GM18502 (cell line): ENCODE data around the gene NGLY1.

Source experiments
- ATAC-seq: cut with Tn5 transposase; IDR thresholded peaks from one replicate; pipeline ENCODE4 v1.9.1; 2021; ENCODE audit warnings: mild to moderate bottlenecking; ENCODE audit not compliant: unreplicated experiment, poor library complexity

The NGLY1 gene

GRCh38 chr3:25713341-25713985 lies 69.8 kb downstream of the NGLY1 start:
- ATAC-seq: no peak

- ATAC-seq: no peak
Measured at GRCh38 chr3:25711090-25711489, 72.2 kb downstream of the NGLY1 start.

DNA sequence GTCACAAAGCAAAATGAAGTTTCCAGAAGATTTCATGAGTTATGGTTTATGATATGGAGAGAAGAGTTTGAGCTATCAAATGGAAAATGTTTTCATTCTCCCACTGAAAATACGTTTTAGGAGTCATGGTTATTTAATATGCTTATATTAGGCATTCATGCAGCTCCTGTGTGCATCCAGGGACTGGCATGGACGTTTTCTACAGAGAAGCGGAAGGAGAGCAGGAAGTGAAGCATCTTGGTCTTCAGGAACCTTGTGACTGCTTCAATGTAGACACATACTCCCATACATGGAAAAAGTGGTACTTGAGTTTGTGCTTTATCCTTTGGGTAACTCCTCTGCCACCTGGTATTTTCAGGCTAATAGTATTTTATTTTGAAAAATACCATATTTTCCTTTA lies 75.2 kb downstream of the NGLY1 start:
- no peak for ATAC-seq

DNA sequence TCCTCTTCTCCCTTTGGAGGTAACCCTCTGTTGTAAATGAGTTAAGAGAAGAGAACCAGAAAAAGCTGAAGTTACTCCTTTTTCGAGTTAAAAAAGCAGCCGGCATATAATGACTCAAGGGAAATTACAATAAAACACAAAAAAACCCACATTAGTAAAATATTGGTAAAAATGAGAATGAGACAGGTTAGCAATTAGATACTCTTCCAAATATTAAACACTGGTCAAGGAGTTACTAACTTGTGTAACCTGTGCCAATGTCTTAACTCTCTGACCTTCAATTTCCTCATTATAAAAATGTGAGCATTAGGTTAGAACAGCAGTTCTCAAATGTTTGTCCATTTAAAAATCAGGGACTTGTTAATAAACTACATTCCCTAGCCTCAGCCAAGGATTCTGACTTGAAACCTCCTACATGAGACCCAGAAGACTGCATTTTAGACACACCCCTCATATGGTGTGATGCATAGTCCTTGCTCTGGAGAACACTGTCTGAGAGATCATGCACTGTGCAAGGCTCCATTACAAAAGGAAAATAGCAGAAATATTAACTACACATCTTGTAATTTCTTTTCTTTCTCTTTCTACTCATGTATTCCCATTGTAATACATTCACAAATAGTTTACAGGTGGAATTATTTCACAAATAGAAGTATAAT lies 75.8 kb downstream of the NGLY1 start:
- ATAC-seq: no peak

DNA sequence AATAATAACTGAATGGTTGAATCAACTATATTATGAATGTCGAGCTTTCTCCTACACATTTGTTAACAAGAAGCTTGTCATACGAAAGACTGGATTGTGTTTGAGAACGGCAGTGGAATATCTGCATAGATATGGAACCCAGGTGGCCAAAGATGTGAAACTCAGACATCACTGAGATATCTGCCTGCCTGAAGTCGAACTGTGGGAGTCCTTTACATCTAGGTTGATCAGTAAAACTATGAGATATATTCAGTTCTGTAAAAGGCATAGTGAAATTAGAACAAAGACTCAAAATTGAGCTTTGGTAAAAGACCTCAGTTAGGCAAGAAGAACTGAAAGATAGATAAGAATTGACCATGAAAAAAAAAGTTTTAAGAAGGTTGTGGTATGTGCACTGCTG lies 77.0 kb downstream of the NGLY1 start:
- ATAC-seq: no peak

GRCh38 chr3:25697553-25697952 lies 85.7 kb downstream of the NGLY1 start:
- no peak for ATAC-seq

DNA sequence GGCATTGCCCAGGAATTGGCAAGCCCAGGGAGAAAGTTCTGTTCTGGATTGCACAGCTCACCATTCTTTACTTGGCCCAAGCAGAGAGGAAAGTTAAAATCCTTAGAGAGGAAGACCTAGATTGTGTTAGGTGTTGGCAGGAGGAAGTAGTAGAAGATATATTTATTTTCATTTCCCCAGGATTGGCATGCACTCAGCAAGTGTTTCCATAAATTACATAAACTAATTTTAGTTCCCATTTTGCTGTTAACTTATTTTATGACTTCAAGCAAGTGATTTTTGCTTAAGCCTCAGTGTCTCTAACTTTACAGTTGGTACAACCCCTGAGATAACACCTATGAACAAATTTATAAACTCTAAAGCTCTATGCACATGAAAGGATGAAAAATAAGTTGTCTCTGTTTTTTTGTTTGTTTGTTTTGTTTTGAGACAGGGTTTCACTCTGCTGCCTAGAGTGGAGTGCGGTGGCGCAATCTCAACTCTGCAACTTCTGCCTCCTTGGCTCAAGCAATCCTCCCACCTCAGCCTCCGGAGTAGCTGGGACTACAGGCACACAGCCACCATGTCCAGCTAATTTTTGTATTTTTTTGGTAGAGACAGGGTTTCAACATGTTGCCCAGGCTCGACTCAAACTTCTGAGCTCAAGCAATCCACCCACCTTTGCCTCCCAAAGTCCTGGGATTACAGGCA lies 87.4 kb downstream of the NGLY1 start:
- no peak for ATAC-seq

- no peak for ATAC-seq
Measured at GRCh38 chr3:25693238-25693637, 90.0 kb downstream of the NGLY1 start.

DNA sequence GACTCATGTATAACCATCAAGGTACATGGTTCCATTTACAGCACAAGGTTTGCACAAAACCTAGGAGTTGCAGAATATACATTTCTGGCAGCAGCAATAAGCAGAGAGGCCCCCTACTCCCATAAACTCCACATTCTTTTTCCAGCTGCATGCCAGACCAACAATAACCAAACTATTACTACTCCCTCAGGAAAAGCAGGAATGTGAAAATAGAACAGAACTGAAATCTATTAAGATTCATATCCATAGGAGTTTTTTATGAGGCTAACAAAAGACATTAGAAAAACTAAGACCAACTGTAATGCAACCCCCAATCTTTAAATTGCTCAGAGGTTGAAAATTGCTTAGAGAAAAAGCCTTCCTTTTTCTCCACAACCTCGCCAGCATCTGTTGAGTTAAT lies 90.9 kb downstream of the NGLY1 start:
- ATAC-seq: no peak

DNA sequence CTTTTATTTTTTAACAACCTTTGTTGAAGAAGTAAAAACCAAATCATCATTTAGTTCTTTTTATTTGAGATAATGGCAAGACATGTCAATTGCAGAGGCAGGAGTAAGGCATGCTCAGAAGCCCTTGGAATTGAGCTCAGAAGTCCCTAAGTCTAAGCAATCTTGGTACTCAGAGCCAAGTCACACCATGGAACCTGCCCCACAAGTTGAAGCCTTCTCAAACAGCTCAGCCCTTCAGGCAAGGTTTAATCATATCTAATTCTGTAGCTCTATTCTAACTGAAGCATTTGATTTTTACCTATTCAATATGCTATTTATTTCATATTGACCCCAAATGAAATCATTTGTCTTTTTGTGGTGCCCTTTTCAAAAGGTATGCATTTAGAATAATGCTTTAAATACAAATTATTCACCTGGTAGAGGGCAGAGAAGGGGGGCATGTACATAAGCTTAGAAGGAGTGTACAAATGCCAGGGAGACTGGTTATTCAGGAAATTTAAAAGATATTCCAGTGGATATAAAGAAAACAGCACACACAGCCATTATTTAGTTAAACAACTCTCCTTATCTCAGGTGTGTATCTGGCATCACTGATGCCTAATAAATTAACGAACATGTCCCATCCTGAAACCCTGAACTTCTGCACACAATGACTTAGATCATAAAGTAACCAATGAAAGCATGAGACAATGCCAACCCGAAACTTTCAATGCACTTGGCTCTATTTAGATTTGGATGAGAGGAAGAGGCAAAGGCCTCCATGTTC lies 92.3 kb downstream of the NGLY1 start:
- ATAC-seq: no peak

- no peak for ATAC-seq
Measured at GRCh38 chr3:25689226-25689625, 94.0 kb downstream of the NGLY1 start.

DNA sequence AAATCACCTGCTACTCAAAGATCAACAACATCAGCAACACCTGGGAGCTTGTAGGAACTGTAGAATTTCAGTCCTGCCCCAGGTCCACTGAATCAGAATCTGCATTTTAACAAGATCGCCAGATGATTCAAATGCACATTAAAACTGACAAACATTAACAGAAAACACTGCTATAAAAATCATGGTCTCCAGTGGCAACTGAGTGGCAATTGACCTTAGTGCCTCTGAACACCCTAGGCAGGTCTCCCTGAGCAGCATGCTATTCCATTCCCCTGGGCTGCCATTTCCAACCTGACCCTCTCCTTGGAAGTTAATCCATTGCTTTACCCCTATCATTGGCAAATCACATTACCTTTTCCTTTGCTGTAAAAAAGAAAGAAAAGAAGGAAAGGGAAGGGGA lies 95.5 kb downstream of the NGLY1 start:
- ATAC-seq: no peak

DNA sequence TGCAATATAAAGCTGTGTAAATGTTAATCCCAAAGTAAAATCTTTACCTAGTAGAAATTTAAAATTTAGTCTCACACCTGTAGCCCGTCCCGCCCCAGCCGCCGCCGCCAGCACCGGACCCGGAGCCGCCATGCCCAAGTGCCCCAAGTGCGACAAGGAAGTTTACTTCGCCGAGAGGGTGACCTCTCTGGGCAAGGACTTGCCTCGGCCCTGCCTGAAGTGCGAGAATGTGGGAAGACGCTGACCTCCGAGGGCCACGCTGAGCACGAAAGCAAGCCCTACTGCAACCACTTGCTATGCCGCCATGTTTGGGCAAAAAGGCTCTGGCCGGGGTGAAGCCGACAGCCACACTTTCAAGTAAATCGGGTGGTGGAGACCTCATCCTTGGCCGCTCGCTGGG lies 96.5 kb downstream of the NGLY1 start:
- no peak for ATAC-seq

GRCh38 chr3:25683882-25684281 lies 99.4 kb downstream of the NGLY1 start:
- no peak for ATAC-seq

DNA sequence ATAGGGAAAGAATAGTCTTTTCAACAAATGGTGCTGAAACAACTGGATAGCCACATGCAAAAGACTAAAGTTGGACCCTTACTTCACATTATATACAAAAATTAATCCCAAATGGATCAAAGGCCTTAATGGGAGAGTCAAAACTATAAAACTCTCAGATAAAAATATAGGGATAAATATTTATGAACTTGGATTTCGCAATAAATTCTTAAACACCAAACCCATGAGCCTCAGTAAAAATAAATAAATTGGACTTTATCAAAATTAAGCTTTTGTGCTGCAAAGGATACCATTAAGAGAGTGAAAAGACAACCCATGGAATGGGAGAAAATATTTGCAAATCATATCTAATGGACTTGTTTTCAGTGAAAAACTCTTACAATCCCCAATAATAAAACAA lies 99.8 kb downstream of the NGLY1 start:
- no peak for ATAC-seq

- ATAC-seq: no peak
Measured at GRCh38 chr3:25679642-25680302, 103.5 kb downstream of the NGLY1 start.

DNA sequence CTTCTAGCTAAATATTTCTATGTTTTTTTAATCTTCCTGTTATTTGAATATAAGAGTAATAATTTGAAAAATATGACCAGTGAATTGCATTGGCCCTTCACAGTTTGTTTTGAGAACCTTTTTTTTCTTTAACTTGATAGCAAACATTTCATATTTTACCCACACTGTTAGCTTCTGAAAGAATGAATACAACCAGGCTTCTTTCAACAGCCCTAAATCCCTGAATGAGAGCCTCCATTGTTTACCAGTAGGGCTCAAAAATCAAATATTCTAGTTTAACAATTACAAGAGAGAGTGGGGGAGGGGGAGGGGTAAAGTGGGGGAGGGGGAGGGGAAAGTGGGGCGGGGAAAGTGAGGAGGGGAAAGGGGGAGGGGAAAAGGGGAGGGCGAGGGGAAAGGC lies 104.1 kb downstream of the NGLY1 start:
- no peak for ATAC-seq

GRCh38 chr3:25678581-25678980 lies 104.7 kb downstream of the NGLY1 start:
- no peak for ATAC-seq

DNA sequence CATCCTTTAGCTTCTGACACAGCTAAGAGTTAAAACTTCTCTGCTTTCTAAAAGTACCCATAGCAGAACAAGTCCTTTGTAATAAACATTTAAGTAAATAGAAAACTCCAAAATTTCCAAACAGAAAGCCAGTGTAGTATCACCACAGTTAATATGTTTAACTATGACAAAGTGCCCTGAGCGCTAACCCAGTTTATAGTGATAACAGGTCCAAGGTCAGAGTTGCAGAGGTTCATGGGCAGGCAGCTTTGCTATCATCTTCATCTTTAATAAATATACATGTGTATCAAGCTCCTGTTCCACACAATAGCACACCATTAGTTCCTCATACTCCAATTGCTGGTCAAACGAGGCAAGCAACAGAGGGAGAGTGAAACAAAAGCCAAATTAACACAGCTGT lies 106.1 kb downstream of the NGLY1 start:
- ATAC-seq: no peak

GRCh38 chr3:25674670-25675069 lies 108.6 kb downstream of the NGLY1 start:
- ATAC-seq: no peak
